NCI-H1930 (cell line): ENCODE measurements around the gene RHOBTB3.
"Not testable (repeated sequence)": the region's sequence is repeated elsewhere in the genome, so short reads cannot be mapped to it uniquely, and the experiment has no call there.

Experiments used
- DNase-seq, 2 experiments: peaks; one replicate each; lab custom pipeline; 2025; lab: John Stamatoyannopoulos, UW

The RHOBTB3 gene

DNA sequence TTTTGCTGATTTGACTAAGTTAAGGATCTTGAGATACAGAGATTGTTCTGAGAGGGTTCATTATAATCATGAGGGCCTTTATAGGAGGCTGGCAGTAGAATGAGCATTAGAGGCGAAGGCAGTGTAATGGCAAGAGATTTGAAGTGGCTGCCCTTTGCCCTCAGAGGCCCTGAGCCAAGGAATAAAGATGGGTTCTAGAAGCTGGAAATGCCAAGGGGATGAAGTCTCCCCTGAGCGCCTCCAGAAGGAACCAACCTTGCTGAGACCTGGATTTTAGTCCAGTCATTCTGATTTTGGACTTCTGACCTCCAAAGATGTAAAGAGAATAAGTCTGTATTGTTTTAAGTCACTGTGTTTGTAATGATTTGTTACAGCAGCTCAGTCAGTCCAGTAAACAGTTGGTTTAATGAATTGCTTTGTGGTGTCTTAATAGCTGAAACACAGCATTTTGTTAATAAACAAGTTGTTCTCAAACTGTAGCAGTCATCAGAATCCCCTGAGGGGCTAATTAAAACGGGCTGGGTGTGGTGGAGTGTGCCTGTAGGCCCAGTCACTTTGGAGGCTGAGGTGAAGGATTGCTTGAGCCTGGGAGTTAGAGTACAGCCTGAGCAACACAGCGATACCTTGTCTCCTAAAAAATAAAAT, 68.2 kb downstream of the RHOBTB3 start:
- no peak for DNase-seq

DNA sequence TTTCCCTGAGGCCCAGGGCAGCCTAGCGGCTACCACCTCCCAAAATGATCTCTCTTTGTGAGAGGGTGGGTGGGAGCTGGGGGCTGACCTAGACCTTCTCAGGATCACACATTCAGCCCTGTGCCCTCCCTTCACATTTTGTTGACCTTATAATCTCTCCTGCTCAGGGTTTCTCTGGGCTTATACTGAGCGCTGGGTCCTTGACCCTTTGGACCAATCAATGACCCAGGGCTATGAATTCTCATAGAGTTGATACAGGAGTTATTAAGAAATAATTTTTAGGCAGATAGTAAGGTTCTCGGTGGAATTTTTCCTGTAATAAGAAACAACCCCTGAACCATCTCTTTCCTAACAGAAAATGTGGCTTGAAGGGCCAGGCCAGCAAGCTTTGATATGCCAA, 69.4 kb downstream of the RHOBTB3 start:
- DNase-seq: no peak

DNA sequence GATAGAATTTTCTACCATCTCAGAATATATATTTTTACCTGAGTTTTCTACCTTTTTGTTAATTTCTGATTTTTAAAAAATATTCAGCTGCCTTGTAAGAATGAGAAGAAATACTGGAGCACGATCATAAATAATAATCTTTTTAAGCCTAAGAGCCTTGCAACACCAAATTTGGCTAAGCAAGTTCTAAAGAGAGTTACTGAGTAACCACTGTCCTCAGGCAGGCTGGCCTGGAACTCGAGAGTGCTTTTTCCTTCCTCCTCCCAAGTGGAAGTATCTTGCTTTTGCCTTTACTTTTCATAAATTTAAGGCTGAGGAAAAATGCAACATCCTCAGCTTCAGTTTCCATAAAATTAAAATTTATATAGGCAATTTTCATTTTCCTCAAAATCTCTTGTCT, 70.4 kb downstream of the RHOBTB3 start:
- DNase-seq: no peak

DNA sequence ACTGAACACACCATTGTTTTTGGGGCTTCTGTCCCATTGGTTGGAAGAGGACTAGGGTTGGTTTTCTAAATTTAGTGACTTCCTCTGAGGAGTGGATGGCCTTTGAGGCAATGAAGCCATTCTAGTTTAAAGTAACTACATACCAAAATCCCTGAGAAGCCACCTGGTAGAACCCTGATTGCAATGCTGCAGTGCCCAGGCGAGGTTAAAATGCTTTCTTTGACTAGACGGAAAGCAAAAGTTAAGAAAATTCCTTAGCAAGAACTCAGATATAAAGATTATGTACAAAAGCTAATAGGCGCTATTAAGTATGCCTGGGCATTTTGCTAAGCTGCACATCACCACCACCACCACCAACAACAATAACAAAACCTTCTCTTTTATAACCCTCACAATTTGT, 70.8 kb downstream of the RHOBTB3 start:
- no peak for DNase-seq

DNA sequence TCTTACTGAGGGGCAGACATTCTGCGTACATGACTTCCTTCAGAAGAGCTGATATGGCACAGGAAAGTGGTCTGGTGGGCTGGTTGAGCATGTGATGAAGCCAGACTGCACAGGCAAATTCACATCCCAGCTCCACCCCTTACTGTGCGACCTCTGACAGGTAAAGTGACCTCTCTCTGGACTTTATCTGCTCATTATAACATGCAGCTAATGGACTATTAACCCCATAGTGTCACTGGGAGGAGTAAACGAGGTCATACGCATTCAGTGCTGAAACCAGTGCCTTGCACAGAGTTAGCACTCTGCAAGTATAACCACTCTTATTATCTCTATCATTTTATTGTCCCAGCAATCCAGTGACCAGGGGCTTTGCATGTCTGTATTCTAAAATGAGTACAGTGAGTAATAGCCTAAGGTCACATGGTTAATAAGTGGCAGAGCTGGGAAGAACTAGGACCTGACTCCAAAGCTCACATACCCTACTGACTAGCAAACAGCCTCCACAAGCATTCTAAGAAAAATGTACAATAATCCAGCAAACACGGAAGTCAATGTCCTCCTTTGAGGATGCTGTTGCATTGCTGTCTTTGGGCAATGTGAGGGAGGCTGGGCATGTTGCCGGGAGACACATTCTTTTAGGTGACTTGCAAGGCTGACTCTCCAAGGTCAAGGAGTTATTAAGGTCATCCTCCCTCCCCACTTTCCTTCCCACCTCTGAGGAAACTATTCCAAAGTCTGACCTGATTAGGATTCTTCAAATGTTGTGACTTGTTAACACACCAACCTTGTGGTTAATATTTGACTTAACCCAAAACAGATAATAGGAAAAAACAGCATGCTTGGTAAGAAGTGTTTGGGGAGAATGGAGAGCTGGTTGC, 72.4 kb downstream of the RHOBTB3 start:
- no peak for DNase-seq

DNA sequence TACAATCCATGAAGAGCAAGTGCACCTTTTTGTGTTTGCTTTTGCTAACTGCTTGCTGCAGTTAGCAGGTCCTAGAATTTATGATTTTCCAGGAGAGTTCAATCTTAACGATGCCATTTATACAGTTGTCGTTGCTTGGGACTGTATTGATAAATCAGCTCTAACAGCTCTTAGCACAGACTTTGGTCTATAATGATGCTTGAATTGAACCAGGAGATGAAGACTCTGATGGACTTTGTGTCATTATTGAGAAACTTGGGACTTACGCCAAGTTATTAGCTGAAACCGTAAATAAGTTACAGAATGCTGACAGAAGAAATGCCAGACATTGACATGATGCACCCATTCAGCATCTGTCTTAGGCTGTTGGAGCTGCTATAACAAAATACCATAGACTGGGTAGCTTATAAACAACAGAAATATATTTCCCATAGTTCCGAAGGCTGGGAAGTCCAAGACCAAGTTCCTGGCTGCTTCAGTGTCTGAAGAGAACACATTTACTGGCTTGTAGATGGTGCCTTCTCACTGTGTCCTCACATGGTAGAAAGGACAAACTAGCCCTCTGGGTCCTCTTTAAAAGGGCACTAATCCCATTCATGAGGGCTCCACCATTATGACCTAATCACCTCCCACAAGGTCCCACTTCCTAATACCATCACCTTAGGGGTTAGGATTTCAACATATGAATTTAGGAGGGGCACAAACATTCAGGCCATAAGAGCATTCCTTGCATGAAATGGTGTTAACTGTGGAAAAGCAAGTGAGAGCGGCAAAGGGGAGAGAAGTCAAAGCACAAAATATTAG, 73.8 kb downstream of the RHOBTB3 start:
- no peak for DNase-seq

DNA sequence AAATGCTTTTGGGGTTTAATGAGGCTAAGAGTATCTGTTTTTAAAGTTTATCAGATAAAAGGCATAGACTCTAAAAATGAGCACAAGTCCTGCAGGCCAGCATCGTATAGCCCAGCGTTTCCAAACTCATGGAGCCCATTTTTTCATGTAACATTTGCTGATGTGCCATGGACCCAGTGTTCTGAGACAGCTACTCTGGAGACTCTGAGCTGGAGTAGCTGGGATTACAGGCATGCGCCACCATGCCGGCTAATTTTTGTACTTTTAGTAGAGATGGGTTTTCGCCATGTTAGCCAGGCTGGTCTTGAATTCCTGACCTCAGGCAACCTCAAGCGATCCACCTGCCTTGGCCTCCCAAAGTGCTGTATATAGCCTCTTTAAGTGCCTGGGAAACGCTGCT, 75.6 kb downstream of the RHOBTB3 start:
- no peak for DNase-seq

DNA sequence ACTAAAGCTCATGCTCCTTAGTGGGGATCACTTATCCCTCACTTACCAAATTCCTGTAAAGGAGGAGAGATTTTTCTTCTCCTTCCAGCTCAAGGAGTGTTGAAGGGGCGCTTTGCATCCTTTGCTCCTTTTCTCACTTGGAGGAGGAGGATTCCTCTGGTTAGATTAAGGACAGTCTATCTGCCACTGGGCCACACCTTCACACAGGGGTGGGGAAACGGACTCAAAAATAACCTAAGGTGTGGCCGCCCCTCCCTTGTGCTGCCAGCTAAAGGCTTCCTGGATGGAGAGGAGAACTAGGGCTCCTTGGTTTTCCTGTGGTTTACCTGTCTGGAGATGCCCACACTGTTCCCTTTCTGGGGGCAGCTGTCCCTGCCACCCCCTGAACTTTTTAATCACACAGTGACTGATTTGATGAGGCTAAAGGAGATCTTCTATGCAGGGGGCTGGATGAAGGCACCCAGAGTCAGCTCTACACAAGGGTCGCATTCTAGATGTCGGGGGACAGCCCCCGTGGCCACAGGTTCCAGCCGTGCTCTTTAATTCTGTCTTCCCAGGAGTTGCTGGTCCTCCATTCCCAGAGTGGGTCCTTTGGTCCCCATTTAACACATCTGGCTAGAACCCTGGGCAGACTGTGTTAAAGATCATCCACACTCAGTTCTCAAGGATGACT, 77.0 kb downstream of the RHOBTB3 start:
- no peak for DNase-seq

DNA sequence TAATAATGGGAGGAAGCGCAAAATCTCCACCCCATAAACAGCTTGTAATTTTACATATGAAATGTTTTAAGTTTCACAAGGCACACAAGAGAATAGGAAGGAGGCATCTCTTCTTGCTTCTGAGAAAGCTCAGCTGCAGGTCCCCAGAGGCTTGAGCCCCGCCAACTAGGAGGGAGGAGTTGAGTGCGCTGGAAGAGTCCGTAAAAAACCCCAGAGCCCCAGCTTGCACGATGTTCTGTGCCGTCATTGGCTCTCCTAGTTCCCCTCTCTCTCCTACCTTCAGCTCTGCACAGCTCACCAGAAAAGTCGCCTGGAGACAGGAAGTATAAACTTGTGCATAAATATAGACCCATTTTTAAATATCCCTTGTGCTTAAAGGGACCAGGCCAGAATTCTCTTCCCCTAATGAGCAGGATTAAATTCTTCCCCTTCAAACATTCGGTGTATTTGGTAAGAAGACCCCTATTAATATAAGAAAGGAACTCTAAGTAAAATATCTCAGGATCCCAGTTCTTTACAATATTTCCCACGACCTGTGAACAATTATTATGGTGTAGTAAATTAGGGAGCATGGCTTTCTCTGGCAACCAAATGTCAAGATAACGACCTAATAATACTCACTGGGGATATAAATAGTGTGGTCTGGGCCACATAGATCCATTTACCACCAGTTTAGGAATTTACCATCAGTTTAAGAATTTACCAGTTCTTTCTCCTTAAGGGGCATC, 77.7 kb downstream of the RHOBTB3 start:
- no peak for DNase-seq

DNA sequence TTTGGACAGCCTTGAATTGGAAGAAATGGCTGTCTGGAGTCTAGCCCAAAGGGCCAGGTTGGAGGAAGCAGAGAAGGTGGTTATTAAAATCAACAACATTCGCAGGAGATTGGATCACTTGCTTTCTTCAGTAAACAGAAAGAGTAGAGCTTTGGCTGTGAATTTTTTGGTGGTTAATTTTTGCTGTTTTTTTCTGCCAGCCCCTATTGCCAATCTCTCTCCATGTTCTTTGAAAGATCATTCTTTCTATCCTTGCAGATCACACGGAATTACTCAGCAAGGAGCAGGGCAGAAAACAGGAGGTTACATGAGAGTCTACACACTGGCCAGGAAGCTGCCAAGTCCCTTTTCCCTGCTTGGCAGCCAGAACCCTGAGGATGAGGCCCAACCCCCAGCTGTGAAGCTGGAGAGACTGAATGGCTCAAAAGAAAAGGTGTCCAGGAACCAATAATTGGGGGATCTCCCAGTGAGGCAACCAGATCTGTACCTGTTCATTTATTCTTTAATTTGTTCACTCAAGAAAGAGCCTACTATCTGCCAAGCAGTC, 78.4 kb downstream of the RHOBTB3 start:
- no peak for DNase-seq

DNA sequence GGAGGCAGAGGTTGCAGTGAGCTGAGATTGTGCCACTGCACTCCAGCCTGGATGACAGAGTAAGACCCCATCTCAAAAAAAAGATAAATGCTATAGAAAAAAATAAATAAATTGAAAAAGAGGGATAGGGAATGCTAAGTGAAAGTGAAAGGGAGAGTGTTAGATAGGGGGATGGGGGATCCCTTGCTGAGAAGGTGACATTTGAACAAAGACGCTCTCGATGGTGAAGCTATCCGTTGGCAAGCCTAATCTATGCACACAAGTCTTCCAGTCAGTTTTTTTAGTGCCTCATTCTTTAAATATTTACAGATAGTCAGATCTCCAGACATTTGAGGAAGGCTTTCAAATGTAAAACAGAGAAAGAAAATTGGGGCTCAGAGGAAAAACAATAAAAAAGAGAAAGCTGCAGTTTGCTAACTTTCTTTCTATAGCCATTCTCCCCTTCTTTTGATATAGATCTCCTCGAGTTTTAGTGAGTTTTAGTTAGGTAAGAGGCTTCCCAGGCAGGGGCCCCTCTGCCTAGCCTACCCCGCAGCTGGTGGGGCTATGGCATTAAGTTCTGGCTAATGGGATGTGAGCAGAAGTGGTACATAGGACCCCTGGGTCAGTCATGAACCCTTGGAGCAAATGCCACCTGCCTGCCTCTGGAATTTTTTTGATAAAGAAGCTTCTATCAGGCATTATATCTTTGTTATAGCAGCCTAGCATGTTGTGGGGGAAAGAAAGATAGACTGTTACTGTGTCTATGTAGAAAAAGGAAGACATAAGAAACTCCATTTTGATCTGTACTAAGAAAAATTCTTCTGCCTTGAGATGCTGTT, 79.4 kb downstream of the RHOBTB3 start:
- DNase-seq: no peak

DNA sequence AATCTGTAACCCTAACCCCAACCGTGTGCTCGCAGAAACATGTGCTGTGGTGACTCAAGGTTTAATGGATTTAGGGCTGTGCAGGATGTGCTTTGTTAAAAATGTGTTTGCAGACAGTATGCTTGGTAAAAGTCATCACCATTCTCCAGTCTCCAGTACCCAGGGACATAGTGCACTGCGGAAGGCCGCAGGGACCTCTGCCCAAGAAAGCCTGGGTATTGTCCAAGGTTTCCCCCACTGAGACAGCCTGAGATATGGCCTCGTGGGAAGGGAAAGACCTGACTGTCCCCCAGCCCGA, 79.9 kb downstream of the RHOBTB3 start:
- DNase-seq: not testable (repeated sequence)

DNA sequence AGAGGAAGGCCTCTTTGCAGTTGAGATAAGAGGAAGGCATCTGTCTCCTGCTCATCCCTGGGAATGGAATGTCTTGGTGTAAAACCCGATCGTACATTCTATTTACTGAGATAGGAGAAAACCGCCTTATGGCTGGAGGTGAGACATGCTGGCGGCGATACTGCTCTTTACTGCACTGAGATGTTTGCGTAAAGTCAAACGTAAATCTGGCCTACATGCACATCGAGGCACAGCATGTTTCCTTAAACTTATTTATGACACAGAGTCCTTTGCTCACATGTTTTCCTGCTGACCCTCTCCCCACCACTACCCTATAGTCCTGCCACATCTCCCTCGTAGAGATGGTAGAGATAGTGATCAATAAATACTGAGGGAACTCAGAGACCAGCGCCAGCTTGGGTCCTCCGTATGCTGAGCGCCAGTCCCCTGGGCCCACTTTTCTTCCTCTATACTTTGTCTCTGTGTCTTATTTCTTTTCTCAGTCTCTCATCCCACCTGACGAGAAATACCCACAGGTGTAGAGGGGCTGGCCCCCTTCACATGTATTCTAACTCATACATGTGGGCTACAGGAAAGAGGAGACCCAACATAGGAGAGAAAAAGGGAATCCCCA, 80.4 kb downstream of the RHOBTB3 start:
- DNase-seq: not testable (repeated sequence)

DNA sequence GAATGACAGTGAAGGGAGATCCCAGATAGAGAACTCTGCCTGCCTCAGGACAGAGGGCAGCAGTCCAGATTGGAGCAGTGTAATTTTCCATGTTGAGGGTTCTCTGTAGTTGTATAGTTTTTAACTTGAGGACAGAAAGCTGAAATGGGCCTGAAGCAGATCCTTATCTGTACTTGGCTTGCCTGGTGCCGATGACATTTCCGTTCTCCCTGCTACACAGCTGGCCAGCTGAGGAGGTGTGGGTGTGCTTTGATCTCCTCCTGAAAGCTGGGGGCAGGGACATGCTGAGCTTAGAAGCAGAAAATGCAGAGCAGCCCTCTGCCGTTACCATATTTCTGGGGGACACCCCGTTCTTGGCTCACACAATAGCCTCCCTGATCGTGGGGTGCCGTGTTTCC, 80.9 kb downstream of the RHOBTB3 start:
- no peak for DNase-seq

DNA sequence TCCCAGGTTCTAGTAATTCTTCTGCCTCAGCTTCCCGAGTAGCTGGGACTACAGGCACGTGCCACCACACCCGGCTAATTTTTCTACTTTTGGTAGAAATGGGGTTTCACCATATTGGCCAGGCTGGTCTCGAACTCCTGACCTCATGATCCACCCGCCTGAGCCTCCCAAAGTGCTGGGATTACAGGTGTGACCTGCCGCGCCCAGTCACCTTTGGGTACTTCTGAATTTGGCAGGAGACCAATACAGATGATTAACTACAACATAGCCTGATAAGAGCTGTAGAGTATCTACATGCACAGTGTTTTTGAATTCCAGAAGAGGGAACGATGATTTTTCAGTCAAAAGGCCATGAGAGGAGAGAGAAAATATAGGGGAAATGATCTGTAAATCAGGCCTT, 81.9 kb downstream of the RHOBTB3 start:
- not testable (repeated sequence) for DNase-seq

DNA sequence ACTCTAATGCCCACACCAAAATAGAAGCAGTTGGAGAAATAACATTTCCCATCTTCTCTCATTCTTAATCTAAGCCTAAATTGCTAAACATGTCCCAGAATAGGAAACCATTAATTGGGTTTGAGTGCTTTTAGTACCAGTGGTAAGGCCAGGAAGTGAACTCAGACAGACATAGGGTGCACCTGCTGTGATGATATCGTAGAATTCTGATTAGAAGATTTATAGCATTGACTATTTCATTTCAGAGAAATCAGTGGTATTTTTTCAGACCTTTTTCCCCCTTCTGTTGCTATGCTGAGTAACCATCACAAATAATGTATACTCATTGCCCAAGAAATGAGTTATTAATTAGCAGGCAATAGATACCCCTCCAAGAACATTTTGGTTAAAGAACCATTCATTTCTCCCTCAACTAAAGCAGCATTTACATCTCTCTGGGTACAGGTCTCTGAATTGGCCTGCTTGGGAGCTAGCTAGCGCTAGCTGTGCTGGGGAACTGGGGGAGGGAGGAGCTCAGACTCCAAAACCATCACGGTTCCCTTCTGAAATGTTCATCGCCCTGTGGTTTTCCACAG, 84.1 kb downstream of the RHOBTB3 start:
- no peak for DNase-seq

DNA sequence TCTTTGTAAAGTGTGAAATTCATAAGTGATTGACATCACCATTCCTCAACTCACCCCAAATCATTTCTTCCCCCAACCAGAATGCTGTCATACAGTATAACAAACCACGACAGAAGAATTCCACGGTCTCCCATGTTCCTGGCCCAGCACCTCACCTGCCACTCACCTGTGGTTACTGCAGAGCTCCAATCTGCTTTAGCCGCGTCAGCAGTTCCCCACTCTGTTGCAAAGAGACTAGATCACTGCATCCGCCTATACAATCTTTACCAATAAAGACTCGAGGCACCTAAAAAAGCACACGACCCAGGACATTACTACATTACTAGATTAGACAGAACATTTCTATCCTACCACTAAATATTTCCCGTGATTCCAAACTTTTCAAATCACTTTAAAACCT, 85.2 kb downstream of the RHOBTB3 start:
- no peak for DNase-seq

DNA sequence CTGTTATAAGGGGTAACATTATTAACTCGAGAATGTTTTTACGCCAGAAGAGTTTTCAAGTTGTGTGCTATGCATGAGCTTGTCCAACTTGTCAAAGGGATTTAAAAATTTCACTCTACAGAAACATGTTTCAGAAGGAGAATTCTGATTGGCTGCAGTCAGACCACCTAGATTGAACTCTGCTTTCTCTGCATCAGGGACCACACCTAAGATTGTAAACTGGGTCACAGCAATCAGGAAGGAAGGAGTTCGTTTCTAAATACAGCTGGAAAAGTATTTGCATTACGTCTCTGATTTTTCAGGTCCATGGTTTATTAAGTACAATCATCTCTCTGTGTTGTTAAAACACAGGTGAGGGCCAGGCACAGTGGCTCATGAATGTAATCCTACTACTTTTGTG, 85.6 kb downstream of the RHOBTB3 start:
- DNase-seq: no peak

DNA sequence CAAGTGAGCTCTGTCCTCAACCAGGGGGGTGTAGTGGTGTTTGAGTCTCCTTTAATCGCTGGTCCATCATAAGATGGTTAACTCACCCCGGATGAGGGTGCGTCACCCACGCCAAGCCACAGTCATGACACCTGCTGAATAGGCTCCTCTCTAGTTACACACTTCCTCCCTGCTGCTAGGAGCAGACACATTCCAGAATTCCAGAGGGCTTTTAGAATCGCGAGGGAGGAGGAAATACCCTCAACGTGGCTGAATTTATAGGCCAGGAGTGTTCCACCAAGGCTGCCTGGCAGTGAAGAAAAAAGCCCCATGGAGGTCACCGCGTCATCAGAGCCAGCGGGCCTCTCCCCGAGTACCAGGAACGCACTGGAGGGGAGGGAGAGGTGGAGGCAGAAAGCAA, 86.3 kb downstream of the RHOBTB3 start:
- no peak for DNase-seq
